Skeletal muscle tissue (tissue), 4 donors: Measurements from ENCODE around the gene KRTAP10-4. TPM values are rescaled to one million over a fixed set of nuclear protein-coding genes. Genes with fewer than 3 reads are reported as not detected.

ENCODE experiments used
- H3K27ac ChIP-seq: one replicate; pipeline ENCODE4 v1.7.0; 2013; ENCODE audit warnings: mild to moderate bottlenecking, low read depth, low read length, inconsistent platforms
- H3K27me3 ChIP-seq, 3 donors: one replicate each; pipeline ENCODE4 v1.7.0; 2013; ENCODE audit warnings: low read length in 3 of 3; ENCODE audit not compliant: control insufficient read depth in 3 of 3, insufficient read depth in 3 of 3
- H3K36me3 ChIP-seq, 3 donors: one replicate each; pipeline ENCODE4 v1.7.0; 2013; ENCODE audit warnings: low read length in 3 of 3; ENCODE audit not compliant: control insufficient read depth in 3 of 3, insufficient read depth in 3 of 3
- H3K4me1 ChIP-seq, 3 donors: one replicate each; pipeline ENCODE4 v1.7.0; 2013; ENCODE audit warnings: low read length in 3 of 3, mild to moderate bottlenecking in 3 of 3; ENCODE audit not compliant: control insufficient read depth in 3 of 3, insufficient read depth in 3 of 3
- H3K4me3 ChIP-seq, 3 donors: one replicate each; pipeline ENCODE4 v1.7.0; 2013; ENCODE audit warnings: low read length in 3 of 3
- H3K9ac ChIP-seq, 3 donors: one replicate each; pipeline ENCODE4 v1.7.0; 2013; ENCODE audit warnings: low read length in 3 of 3, mild to moderate bottlenecking in 3 of 3, moderate library complexity in 2 of 3, low read depth in 1 of 3
- H3K9me3 ChIP-seq, 3 donors: one replicate each; pipeline ENCODE4 v1.7.0; 2013; ENCODE audit warnings: low read length in 3 of 3; ENCODE audit not compliant: control insufficient read depth in 3 of 3
- total RNA-seq: library from RNA; depleted of rRNA; stranded (reverse); fragments of >200 nt; gene quantifications from one replicate; pipeline ENCODE4 v1.2.3, GENCODE V29; 2014
- donor health status: Osteomylitis.

The KRTAP10-4 gene
- total RNA-seq, 1 donor from 2014 or later, result not detected

- no peak overlapping the region for H3K4me3 ChIP-seq
- H3K27me3 ChIP-seq, result peaks cover 34 to 47% (median 41%) of the 10 kb centered on the region in 3 donors
- H3K4me1 ChIP-seq, result no peaks in the 10 kb centered on the region
- H3K9me3 ChIP-seq, result peaks cover 0 to 7% (median 4%) of the 10 kb centered on the region in 3 donors
- no peak overlapping the region for H3K27ac ChIP-seq
- no peaks in the 10 kb centered on the region for H3K36me3 ChIP-seq
- no peak overlapping the region for H3K9ac ChIP-seq
Observed at GRCh38 chr21:44614961-44615391, 41.4 kb downstream of the KRTAP10-4 start.

- Histone ChIP-seq H3K36me3 (no peaks in the 10 kb centered on the region), H3K9me3 (peaks cover 0 to 7% (median 4%) of the 10 kb centered on the region in 3 donors), H3K27me3 (peaks cover 34 to 47% (median 41%) of the 10 kb centered on the region in 3 donors), H3K4me3 (no peak overlapping the region), H3K4me1 (no peaks in the 10 kb centered on the region), H3K9ac (no peak overlapping the region), H3K27ac (no peak overlapping the region)
Observed at GRCh38 chr21:44615466-44615865, 41.9 kb downstream of the KRTAP10-4 start.

DNA sequence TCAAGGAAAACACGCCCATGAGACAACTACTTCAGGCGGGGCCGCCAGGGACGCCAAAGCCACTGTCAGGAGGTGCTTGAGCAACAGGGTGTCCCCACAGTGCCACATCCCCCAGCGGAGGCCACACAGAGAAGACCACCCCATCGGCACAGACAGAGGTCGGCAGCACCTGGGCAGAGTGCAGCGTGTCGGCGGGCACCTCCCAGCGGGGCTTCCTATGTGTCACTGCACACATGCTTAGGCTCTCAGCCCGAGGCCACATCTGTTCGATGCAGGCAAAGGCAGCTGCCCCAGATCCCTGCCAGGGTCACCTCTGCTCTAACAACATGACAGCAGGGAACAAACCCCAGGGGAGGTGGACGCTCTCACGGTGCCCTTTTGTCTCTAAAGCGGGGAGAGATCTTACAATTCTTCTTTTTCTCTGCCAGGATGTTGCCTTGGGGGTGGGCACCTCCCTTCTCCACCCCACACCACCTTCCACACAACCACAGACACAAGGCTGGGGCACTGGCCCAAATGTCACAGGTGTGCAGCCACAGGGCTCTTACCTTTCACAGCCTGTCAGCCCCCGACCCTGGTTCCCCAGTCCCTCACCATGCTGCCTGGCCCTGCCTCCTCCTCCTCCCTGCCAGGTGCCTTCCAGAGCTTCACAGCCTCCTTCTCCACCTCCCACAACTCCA lies 42.5 kb downstream of the KRTAP10-4 start:
- Histone ChIP-seq H3K36me3 (no peaks in the 10 kb centered on the region), H3K9ac (no peak overlapping the region), H3K27ac (no peak overlapping the region), H3K9me3 (peaks cover 0 to 4% (median 4%) of the 10 kb centered on the region in 3 donors), H3K27me3 (peaks cover 34 to 47% (median 41%) of the 10 kb centered on the region in 3 donors), H3K4me1 (no peaks in the 10 kb centered on the region), H3K4me3 (no peak overlapping the region)

GRCh38 chr21:44616591-44616926 lies 43.0 kb downstream of the KRTAP10-4 start:
- H3K36me3 ChIP-seq, result no peaks in the 10 kb centered on the region
- H3K9ac ChIP-seq, result no peak overlapping the region
- H3K9me3 ChIP-seq, result peaks cover 0 to 4% (median 4%) of the 10 kb centered on the region in 3 donors
- no peak overlapping the region for H3K4me3 ChIP-seq
- H3K27ac ChIP-seq, result no peak overlapping the region
- no peaks in the 10 kb centered on the region for H3K4me1 ChIP-seq
- H3K27me3 ChIP-seq, result peaks cover 34 to 46% (median 41%) of the 10 kb centered on the region in 3 donors

DNA sequence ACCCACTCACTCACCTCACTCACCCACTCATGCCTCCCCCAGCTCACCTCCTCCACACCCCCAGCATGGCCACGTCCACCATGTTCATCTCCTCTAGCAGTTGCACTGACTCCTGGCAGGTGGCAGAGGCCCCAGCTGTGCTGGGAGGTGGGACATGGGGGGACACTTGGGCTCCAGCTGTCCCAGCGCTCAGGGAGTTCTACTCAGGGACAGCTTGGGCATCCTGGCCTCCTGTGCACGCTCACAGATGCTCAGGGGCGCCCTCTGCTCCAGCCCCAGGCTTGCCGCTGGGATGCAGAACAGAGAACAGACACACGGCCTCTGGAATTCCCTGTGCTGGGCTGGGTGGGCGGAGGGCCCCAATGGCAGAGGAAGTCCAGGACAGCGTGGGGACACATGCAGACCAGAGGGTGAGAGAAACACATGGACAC lies 43.6 kb downstream of the KRTAP10-4 start:
- Histone ChIP-seq H3K9me3 (no peaks in the 10 kb centered on the region), H3K27ac (no peak overlapping the region), H3K4me3 (no peak overlapping the region), H3K9ac (no peak overlapping the region), H3K27me3 (peaks cover 32 to 42% (median 36%) of the 10 kb centered on the region in 3 donors), H3K36me3 (no peaks in the 10 kb centered on the region), H3K4me1 (no peaks in the 10 kb centered on the region)

GRCh38 chr21:44618504-44618903 lies 45.0 kb downstream of the KRTAP10-4 start:
- H3K9me3 ChIP-seq, result peaks cover 0 to 2% (median 0%) of the 10 kb centered on the region in 3 donors
- H3K9ac ChIP-seq, result no peak overlapping the region
- H3K27me3 ChIP-seq, result peaks cover 22 to 33% (median 29%) of the 10 kb centered on the region in 3 donors
- no peaks in the 10 kb centered on the region for H3K36me3 ChIP-seq
- no peaks in the 10 kb centered on the region for H3K4me1 ChIP-seq
- H3K27ac ChIP-seq, result no peak overlapping the region
- H3K4me3 ChIP-seq, result no peak overlapping the region

DNA sequence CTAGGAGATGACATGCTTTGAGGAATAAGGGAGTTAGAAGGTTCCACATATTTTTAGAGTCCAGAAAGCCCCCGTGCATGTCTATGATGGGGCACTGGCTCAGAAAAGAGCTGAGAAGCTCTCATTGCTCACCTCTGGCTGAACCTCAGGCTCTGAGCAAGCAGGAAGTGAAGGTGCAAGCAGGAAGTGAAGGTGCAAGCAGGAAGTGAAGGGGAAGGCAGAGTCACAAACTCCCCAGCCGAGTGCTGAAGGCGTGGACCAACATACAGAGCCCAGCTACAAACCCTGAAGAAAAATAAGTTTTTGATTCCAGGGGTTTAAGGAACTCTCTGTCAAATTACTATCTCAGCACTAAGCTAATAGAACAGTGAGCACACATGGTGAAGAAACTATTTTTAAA lies 45.4 kb downstream of the KRTAP10-4 start:
- Histone ChIP-seq H3K4me1 (no peaks in the 10 kb centered on the region), H3K27me3 (peaks cover 21 to 30% (median 27%) of the 10 kb centered on the region in 3 donors), H3K4me3 (no peak overlapping the region), H3K9me3 (peaks cover 0 to 3% (median 0%) of the 10 kb centered on the region in 3 donors), H3K36me3 (no peaks in the 10 kb centered on the region), H3K27ac (no peak overlapping the region), H3K9ac (no peak overlapping the region)

GRCh38 chr21:44619886-44620285 lies 46.4 kb downstream of the KRTAP10-4 start:
- Histone ChIP-seq H3K4me1 (no peaks in the 10 kb centered on the region), H3K27ac (no peak overlapping the region), H3K27me3 (peaks cover 14 to 21% (median 17%) of the 10 kb centered on the region in 3 donors), H3K9me3 (peaks cover 0 to 7% (median 0%) of the 10 kb centered on the region in 3 donors), H3K9ac (no peak overlapping the region), H3K4me3 (no peak overlapping the region), H3K36me3 (no peaks in the 10 kb centered on the region)

DNA sequence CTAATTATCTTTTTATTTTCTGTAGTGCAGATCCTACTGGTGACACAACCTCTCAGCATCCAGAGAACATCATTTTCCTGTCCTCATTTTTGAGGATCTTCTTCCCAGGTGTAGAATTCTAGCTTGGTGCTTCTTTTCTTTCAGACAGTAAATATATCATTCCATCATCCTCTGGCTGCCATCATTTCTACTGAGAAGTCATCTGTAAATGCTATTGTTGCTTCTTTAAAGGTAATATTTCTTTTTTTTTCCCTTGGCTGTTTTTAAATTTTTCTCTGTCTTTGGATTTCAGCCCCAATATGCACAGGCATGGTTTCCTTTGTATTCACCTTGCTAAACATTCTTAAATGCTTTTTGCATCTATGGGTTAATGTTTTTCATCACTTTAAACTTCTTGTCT lies 50.0 kb downstream of the KRTAP10-4 start:
- Histone ChIP-seq H3K9me3 (peaks cover 0 to 7% (median 0%) of the 10 kb centered on the region in 3 donors), H3K27me3 (peaks cover 8 to 17% (median 12%) of the 10 kb centered on the region in 3 donors), H3K27ac (no peak overlapping the region), H3K4me3 (no peak overlapping the region), H3K36me3 (no peaks in the 10 kb centered on the region), H3K4me1 (no peaks in the 10 kb centered on the region), H3K9ac (no peak overlapping the region)
